ENCODE measurements around the gene CCL2.

The CCL2 gene

GRCh38 chr17:34237458-34237857, 17.6 kb upstream of the CCL2 start:
- Histone ChIP-seq H2AFZ (ENCODE audit: low read depth, low read length) (no peak overlapping the region), H3K4me3 (ENCODE audit: low read length) (no peak overlapping the region), H3K27me3 (ENCODE audit: low read depth, low read length) (peaks cover 26% of the 10 kb centered on the region), H3K79me2 (ENCODE audit: low read length) (no peaks in the 10 kb centered on the region), H3K27ac (ENCODE audit: low read length) (no peak overlapping the region), H3K4me2 (ENCODE audit: low read length) (no peak overlapping the region), H3K36me3 (replicated peaks; ENCODE audit: low read depth, low read length) (no peaks in the 10 kb centered on the region), H4K20me1 (ENCODE audit: insufficient read depth, low read length) (peaks cover 7% of the 10 kb centered on the region; the same call in 1 of the 2 replicates), H3K9me3 (ENCODE audit: insufficient read depth, low read length) (no peaks in the 10 kb centered on the region), H3K4me1 (ENCODE audit: low read length) (peaks cover 12% of the 10 kb centered on the region), H3K9ac (ENCODE audit: low read length) (no peak overlapping the region)
- TF ChIP-seq CTCF (IDR thresholded peaks at IDR 0.05; ENCODE audit: low read depth, low read length) (no peak), EZH2phosphoT487 (IDR thresholded peaks at IDR 0.05; ENCODE audit: low read depth) (no peak)

GRCh38 chr17:34241062-34241461, 14.0 kb upstream of the CCL2 start:
- no peak overlapping the region for H3K4me2 ChIP-seq (ENCODE audit: low read length)
- no peak overlapping the region for H3K4me3 ChIP-seq (ENCODE audit: low read length)
- H3K79me2 ChIP-seq (ENCODE audit: low read length), result no peaks in the 10 kb centered on the region
- no peaks in the 10 kb centered on the region for H3K36me3 ChIP-seq (replicated peaks; ENCODE audit: low read depth, low read length)
- no peak overlapping the region for H3K27ac ChIP-seq (ENCODE audit: low read length)
- TF ChIP-seq EZH2phosphoT487 (IDR thresholded peaks at IDR 0.05; ENCODE audit: low read depth) (no peak), CTCF (IDR thresholded peaks at IDR 0.05; ENCODE audit: low read depth, low read length) (no peak)
- H3K9ac ChIP-seq (ENCODE audit: low read length), result no peak overlapping the region
- H3K27me3 ChIP-seq (ENCODE audit: low read depth, low read length), result peaks cover 39% of the 10 kb centered on the region
- H3K9me3 ChIP-seq (ENCODE audit: insufficient read depth, low read length), result no peaks in the 10 kb centered on the region
- peaks cover 36% of the 10 kb centered on the region for H3K4me1 ChIP-seq (ENCODE audit: low read length)
- no peak overlapping the region for H2AFZ ChIP-seq (ENCODE audit: low read depth, low read length)
- H4K20me1 ChIP-seq (ENCODE audit: insufficient read depth, low read length), result peaks cover 19% of the 10 kb centered on the region; the same call in 1 of the 2 replicates

- no peak overlapping the region for H3K4me3 ChIP-seq (ENCODE audit: low read length)
- H3K36me3 ChIP-seq (replicated peaks; ENCODE audit: low read depth, low read length), result no peaks in the 10 kb centered on the region
- no peak overlapping the region for H3K27ac ChIP-seq (ENCODE audit: low read length)
- no peaks in the 10 kb centered on the region for H3K79me2 ChIP-seq (ENCODE audit: low read length)
- H3K4me1 ChIP-seq (ENCODE audit: low read length), result peaks cover 36% of the 10 kb centered on the region
- H3K27me3 ChIP-seq (ENCODE audit: low read depth, low read length), result peaks cover 50% of the 10 kb centered on the region
- peak overlapping the region; percentile 46 for H3K4me2 ChIP-seq (ENCODE audit: low read length)
- TF ChIP-seq EZH2phosphoT487 (IDR thresholded peaks at IDR 0.05; ENCODE audit: low read depth) (no peak), CTCF (IDR thresholded peaks at IDR 0.05; ENCODE audit: low read depth, low read length) (no peak)
- peaks cover 19% of the 10 kb centered on the region; the same call in 1 of the 2 replicates for H4K20me1 ChIP-seq (ENCODE audit: insufficient read depth, low read length)
- no peaks in the 10 kb centered on the region for H3K9me3 ChIP-seq (ENCODE audit: insufficient read depth, low read length)
- no peak overlapping the region for H2AFZ ChIP-seq (ENCODE audit: low read depth, low read length)
- no peak overlapping the region for H3K9ac ChIP-seq (ENCODE audit: low read length)
Measured at GRCh38 chr17:34242587-34243363, 12.3 kb upstream of the CCL2 start.

- TF ChIP-seq CTCF (IDR thresholded peaks at IDR 0.05; ENCODE audit: low read depth, low read length), result no peak
- TF ChIP-seq EZH2phosphoT487 (IDR thresholded peaks at IDR 0.05; ENCODE audit: low read depth), result no peak
- Histone ChIP-seq H3K4me3 (ENCODE audit: low read length) (0 out of 2 replicates have a peak overlapping the region, but pooled peaks have one; percentile 5), H3K27me3 (ENCODE audit: low read depth, low read length) (peaks cover 57% of the 10 kb centered on the region), H3K9me3 (ENCODE audit: insufficient read depth, low read length) (no peaks in the 10 kb centered on the region), H2AFZ (ENCODE audit: low read depth, low read length) (no peak overlapping the region), H3K4me2 (ENCODE audit: low read length) (peak overlapping the region; percentile 46), H3K36me3 (replicated peaks; ENCODE audit: low read depth, low read length) (no peaks in the 10 kb centered on the region), H3K4me1 (ENCODE audit: low read length) (peaks cover 42% of the 10 kb centered on the region), H3K79me2 (ENCODE audit: low read length) (no peaks in the 10 kb centered on the region), H4K20me1 (ENCODE audit: insufficient read depth, low read length) (peaks cover 19% of the 10 kb centered on the region; the same call in 1 of the 2 replicates), H3K27ac (ENCODE audit: low read length) (no peak overlapping the region), H3K9ac (ENCODE audit: low read length) (no peak overlapping the region)
Measured at GRCh38 chr17:34243364-34244320, 11.4 kb upstream of the CCL2 start.

Measured in OCI-LY3 (cell line).